ENCODE data around the gene KCND3. TPM values are rescaled to one million over a fixed set of nuclear protein-coding genes. Genes with fewer than 3 reads are reported as not detected.
A peak's percentile ranks its signal among the peaks of the same experiment; 100 is the strongest.

Gene KCND3
- total RNA-seq, 2 experiments from 2014 or later: not detected

DNA sequence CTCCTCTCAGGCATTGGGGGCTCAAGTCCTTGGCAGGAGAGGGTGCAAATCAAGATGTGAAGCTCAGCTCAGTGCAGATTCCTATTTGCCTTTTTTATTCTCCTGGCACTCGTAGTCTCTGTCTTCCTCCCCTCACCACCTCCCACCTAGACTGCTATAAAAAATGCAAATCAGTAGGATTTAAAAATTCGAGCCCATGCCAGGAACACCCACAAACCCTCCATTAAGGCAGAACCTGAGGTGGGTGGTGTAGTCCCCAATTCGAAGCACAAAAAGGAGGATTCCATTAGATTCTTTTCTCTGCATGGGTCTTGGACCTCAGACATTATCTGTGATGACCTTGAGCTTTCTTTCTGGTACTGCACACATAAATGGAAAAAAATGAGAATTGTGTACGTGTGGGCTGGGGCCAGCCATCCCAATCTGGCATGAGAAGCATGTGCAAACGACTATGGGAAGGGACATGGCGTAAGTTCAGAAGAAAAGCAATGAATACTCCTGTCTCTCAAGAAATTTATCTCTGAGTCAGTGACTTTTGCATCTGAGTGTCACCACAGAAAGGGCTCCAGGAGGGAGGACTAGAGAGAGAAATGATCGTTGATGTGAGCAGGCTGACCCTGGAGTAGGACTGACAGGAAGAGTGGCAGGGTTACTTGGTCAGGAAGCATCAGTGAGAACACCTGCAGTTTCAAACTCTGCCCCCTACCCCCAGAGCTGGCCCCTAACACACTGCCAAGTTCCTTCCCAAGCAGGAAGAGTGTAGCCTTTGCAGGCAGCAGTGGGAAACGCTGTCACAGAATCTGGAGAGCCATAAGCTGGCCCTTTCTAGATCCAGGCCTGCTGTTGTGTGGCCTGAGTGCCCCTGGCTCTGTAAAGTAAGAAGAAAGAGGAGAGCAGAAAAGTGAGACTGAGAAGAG, 252.0 kb downstream of the KCND3 start:
- no peaks in the 10 kb centered on the region for H3K9me3 Mint-ChIP-seq (ENCODE audit: low read depth)
- peaks cover 29% of the 10 kb centered on the region for H3K27me3 Mint-ChIP-seq
- no peak for ATAC-seq
- DNase-seq: no peak
- peaks cover 15% of the 10 kb centered on the region for H3K4me1 Mint-ChIP-seq
- ChIA-PET POLR2A (interaction anchor here (0.6 to 1.1 kb wide), 3 partner anchors 17 to 681 kb away, joined by 3 read pairs; no protein-coding TSS in a partner anchor), CTCF (interaction anchor here (0.6 to 6.4 kb wide), 11 partner anchors 8 to 300 kb away, joined by 3 to 39 read pairs (median 4); no protein-coding TSS in a partner anchor)
- intact Hi-C loops (cut with DNase I, micrococcal nuclease): loop anchor here (2.0 kb wide), 2 partner anchors 17 to 229 kb away; partner anchors contain the start of gene DDX20 (in 1 of the 2)
- no peaks in the 10 kb centered on the region for H3K36me3 Mint-ChIP-seq (ENCODE audit: low read depth)
- H3K27ac Mint-ChIP-seq: no peak overlapping the region
- peak overlapping the region; percentile 80 for H3K4me3 Mint-ChIP-seq

DNA sequence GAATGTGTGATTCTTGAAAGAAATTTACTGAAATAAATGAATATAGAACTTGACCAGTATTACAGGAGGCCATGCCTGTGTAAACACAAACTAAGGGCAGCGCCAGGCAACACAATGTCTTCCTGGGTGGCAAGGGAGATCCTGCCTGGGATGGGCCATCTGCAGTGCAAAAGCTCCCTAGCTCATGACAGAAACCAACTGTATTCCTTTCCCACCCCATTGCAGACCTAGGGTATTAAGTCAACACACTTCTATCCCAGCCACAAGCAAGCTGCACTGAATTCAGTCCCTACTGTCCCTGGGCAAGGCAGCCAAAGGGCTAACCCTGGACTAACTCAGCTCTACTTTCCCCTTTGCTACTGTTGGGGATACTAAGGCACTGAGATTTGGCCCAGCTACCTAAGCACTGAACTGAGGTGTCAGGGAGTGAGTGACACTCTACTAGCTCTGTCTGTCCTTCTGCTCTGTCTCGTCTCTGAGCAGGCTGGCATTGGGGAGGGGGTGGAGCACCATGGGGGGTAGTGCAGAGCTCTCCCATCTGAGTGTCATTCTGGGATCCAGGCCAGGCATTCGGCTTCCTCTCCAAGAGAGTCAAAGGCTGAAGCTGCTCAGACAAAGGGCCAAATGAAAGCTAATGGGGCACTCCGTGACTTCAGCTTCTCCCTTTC, 252.8 kb downstream of the KCND3 start:
- Mint-ChIP-seq H3K9me3 (ENCODE audit: low read depth) (no peaks in the 10 kb centered on the region), H3K27ac (no peak overlapping the region), H3K4me3 (no peak overlapping the region), H3K27me3 (peaks cover 29% of the 10 kb centered on the region), H3K36me3 (ENCODE audit: low read depth) (no peaks in the 10 kb centered on the region), H3K4me1 (peaks cover 15% of the 10 kb centered on the region)
- intact Hi-C loops (cut with DNase I, micrococcal nuclease): no loop called here
- CTCF ChIA-PET: interaction anchor here (0.9 to 6.4 kb wide), 10 partner anchors 8 to 299 kb away, joined by 4 to 39 read pairs (median 5); no protein-coding TSS in a partner anchor
- ATAC-seq (no peak), DNase-seq (no peak)
- POLR2A ChIA-PET: interaction anchor here (0.8 kb wide), 1 partner anchor 133 kb away, joined by 3 read pairs; no protein-coding TSS in a partner anchor

DNA sequence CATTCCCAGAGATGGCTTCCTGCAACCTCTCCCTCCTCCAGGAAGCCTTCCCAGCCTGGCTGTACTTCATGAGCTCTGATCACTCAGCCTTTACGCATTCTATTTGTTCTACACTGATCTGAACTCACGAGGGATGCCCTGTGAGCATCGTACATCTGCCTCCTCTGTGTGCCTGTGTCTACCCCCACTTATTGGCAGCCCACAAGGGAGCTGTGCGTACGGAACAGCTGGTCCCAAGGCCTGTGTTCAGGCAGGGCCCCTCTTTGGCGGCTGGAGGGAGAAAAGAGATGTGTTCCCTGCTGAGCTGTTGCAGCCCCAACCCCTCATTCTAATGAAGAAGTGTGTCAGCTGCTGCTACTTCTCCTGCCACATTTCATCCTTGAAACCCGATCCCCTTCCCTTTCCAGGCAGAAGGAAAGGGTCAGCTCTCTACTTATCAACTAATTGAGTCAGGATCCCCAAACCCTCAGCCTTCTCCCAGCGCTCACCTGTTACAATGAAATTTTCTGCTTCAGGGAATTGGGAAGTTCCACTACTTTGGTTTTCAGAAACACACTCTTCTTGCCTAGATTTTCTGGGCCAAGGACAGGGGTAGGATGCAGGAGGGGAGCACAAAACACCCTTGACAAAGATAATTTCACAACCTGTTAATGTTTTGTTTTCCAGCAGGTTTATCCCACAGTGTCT, 253.5 kb downstream of the KCND3 start:
- no peaks in the 10 kb centered on the region for H3K36me3 Mint-ChIP-seq (ENCODE audit: low read depth)
- H3K4me3 Mint-ChIP-seq: no peak overlapping the region
- no peak overlapping the region for H3K27ac Mint-ChIP-seq
- H3K27me3 Mint-ChIP-seq: peaks cover 23% of the 10 kb centered on the region
- intact Hi-C loops (cut with DNase I, micrococcal nuclease): no loop called here
- ATAC-seq (no peak), DNase-seq (no peak)
- CTCF ChIA-PET: interaction anchor here (0.8 to 6.4 kb wide), 9 partner anchors 8 to 298 kb away, joined by 3 to 39 read pairs (median 5); no protein-coding TSS in a partner anchor
- H3K4me1 Mint-ChIP-seq: peaks cover 15% of the 10 kb centered on the region
- POLR2A ChIA-PET: interaction anchor here (0.8 kb wide), 1 partner anchor 132 kb away, joined by 3 read pairs; no protein-coding TSS in a partner anchor
- H3K9me3 Mint-ChIP-seq (ENCODE audit: low read depth): no peaks in the 10 kb centered on the region

DNA sequence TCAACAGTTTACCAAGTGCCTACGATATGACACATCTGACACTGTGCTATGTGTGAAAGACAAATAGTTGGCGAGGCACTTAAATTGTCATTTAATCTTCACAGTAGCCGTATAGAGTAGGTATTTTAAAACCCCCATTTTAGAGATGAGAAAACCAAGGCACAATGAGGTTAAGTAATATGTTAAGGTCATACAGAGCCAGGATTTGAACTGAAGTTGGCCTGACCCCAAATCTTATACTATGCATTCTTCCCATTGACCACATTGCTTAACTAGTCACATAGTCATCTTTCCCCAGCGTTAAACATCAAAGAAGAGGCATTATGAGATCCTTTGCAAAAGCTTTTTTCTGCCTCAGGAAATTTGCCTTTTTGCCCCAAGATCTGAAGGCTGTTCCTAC, 254.1 kb downstream of the KCND3 start:
- ChIA-PET POLR2A (no interaction called here), CTCF (interaction anchor here (0.8 to 6.4 kb wide), 6 partner anchors 12 to 227 kb away, joined by 3 to 39 read pairs (median 5); no protein-coding TSS in a partner anchor)
- H3K27ac Mint-ChIP-seq: no peak overlapping the region
- H3K4me1 Mint-ChIP-seq: peaks cover 13% of the 10 kb centered on the region
- H3K36me3 Mint-ChIP-seq (ENCODE audit: low read depth): no peaks in the 10 kb centered on the region
- DNase-seq: no peak
- peaks cover 18% of the 10 kb centered on the region for H3K27me3 Mint-ChIP-seq
- no peak for ATAC-seq
- intact Hi-C loops (cut with DNase I, micrococcal nuclease): no loop called here
- no peak overlapping the region for H3K4me3 Mint-ChIP-seq
- H3K9me3 Mint-ChIP-seq (ENCODE audit: low read depth): no peaks in the 10 kb centered on the region

DNA sequence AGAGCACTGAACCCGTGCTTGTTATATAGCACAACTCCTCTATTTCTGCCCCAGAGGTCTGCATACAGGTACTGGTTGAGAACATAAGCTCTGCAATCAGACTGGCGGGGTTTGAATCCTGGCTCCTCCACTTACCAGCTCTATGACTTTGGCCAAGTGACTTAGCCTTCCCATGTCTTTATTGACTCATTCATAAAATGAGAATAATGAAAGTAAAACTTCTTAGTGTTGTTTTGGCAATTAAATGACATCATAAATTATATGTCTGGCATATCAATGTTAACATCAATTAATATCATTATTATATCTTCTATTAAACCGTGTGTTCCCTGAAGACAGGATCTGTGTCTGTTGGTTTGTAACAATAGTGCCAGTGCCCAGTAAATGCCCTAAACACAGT, 254.6 kb downstream of the KCND3 start:
- Mint-ChIP-seq H3K4me3 (no peak overlapping the region), H3K27me3 (peaks cover 16% of the 10 kb centered on the region), H3K36me3 (ENCODE audit: low read depth) (no peaks in the 10 kb centered on the region), H3K4me1 (peaks cover 12% of the 10 kb centered on the region), H3K9me3 (ENCODE audit: low read depth) (no peaks in the 10 kb centered on the region), H3K27ac (no peak overlapping the region)
- POLR2A ChIA-PET: no interaction called here
- no peak for DNase-seq
- intact Hi-C loops (cut with DNase I, micrococcal nuclease): no loop called here
- CTCF ChIA-PET: interaction anchor here (0.8 to 6.4 kb wide), 3 partner anchors 13 to 34 kb away, joined by 3 to 39 read pairs (median 17); no protein-coding TSS in a partner anchor
- no peak for ATAC-seq

DNA sequence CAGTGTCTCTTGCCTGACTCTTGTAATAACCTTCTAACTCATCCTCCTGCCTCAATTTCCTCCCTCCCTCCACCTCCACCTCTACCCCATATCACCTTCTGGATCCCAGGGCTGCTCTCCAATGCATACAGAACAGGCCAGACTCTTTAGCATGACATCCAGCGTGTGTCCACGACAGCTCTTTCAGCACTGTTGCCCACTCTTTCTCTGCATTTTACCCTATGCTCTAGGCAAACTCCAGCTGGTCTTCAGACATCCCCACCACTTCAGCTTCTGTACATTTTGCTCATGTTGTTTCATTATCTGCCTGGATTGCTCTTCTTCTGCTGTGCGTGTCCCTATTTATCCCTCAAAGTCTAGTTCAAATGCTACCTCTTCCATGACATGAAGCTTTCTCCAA, 255.0 kb downstream of the KCND3 start:
- ChIA-PET CTCF (interaction anchor here (0.7 to 6.4 kb wide), 4 partner anchors 13 to 35 kb away, joined by 3 to 39 read pairs (median 10); no protein-coding TSS in a partner anchor), POLR2A (no interaction called here)
- ATAC-seq (no peak), DNase-seq (no peak)
- Mint-ChIP-seq H3K36me3 (ENCODE audit: low read depth) (no peaks in the 10 kb centered on the region), H3K27me3 (peaks cover 15% of the 10 kb centered on the region), H3K4me3 (no peak overlapping the region), H3K9me3 (ENCODE audit: low read depth) (no peaks in the 10 kb centered on the region), H3K4me1 (peaks cover 10% of the 10 kb centered on the region), H3K27ac (no peak overlapping the region)
- intact Hi-C loops (cut with DNase I, micrococcal nuclease): no loop called here

DNA sequence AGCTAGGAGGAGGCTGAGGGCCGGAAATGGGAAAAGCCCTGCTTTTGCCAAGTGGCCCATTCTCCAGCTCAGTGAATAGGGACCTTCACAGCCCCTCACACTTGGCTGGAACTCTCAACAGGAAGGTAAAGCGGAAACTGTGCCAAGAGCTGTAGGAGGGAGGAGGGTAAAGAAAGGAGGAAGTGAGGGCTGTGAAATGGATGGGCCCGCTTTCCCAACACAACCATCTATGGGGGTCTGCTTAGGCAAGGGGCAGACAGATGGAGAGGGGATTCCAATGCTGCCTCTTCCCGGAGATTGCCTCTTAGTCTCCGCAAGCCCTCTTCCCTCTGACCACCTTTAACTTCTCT, 255.5 kb downstream of the KCND3 start:
- peaks cover 15% of the 10 kb centered on the region for H3K27me3 Mint-ChIP-seq
- DNase-seq: no peak
- no peaks in the 10 kb centered on the region for H3K36me3 Mint-ChIP-seq (ENCODE audit: low read depth)
- ATAC-seq: no peak
- intact Hi-C loops (cut with DNase I, micrococcal nuclease): no loop called here
- peaks cover 10% of the 10 kb centered on the region for H3K4me1 Mint-ChIP-seq
- no peaks in the 10 kb centered on the region for H3K9me3 Mint-ChIP-seq (ENCODE audit: low read depth)
- POLR2A ChIA-PET: no interaction called here
- H3K4me3 Mint-ChIP-seq: no peak overlapping the region
- no peak overlapping the region for H3K27ac Mint-ChIP-seq
- CTCF ChIA-PET: interaction anchor here (0.6 to 1.3 kb wide), 3 partner anchors 13 to 1744 kb away, joined by 3 to 4 read pairs (median 3); no protein-coding TSS in a partner anchor

DNA sequence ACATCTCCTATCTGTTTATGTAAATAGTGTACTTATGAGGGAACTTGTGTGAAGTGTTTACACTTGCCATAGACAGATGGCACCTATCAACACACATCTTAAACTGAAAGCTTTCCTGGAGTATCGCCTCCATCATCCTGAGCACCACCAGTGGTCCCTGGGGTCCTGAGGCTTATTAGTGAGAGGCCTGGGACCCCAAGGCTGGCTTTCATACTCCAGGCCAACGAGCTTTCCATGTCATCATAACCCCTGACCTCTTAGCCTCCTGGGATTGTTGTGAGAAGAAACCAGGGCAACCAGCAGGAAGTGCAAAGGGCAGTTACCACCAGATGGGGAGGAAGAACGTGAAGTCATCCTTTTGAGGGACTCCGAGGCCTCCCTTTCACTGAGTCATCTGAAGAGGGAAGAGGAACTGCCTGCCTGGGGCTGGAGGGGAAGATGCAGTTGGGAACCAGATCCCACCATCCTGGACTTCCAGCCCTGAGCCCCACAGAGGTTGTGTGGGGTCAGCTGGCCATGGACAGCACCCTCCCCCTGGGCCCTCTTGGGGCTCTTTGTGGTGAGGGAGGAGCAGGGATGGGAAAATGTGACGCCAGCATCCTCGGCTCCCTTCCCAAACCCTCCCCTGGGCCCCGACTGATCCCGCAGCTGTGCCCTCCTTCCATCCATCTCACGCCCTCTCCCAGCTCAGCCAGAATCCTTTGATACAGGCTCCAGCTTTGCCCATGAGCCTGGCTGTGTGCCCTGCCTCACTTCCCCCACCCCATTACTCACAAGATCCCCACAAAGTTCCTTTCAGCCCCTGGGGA, 256.1 kb downstream of the KCND3 start:
- no peak overlapping the region for H3K27ac Mint-ChIP-seq
- peak; percentile 39 for ATAC-seq
- H3K4me1 Mint-ChIP-seq: peaks cover 7% of the 10 kb centered on the region
- CTCF ChIA-PET: interaction anchor here (0.6 to 1.6 kb wide), 5 partner anchors 14 to 1744 kb away, joined by 3 to 5 read pairs (median 3); no protein-coding TSS in a partner anchor
- no peak for DNase-seq
- no peak overlapping the region for H3K4me3 Mint-ChIP-seq
- peaks cover 12% of the 10 kb centered on the region for H3K27me3 Mint-ChIP-seq
- no peaks in the 10 kb centered on the region for H3K9me3 Mint-ChIP-seq (ENCODE audit: low read depth)
- no peaks in the 10 kb centered on the region for H3K36me3 Mint-ChIP-seq (ENCODE audit: low read depth)
- intact Hi-C loops (cut with DNase I, micrococcal nuclease): no loop called here
- POLR2A ChIA-PET: no interaction called here

DNA sequence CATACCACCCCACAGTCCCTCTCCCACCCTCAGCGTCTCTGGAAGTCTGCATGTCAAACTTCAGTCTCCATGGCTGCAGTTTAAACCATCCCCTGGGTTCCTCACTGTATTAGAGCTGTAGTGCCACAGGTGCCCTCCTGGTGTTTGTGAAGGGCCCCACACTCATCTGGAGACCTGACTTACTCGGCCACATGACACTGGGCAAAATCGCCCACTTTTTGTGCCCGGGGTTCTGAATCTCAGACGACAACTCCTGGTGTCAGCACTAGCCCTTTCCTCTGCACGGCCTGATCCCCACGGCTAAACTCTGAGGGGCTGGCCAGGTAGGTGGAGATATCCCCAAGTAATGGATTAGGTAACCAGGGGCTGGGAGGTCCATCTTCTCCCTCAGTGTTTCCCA, 256.8 kb downstream of the KCND3 start:
- ChIA-PET CTCF (interaction anchor here (0.7 to 1.6 kb wide), 5 partner anchors 14 to 333 kb away, joined by 3 to 5 read pairs (median 3); no protein-coding TSS in a partner anchor), POLR2A (no interaction called here)
- Mint-ChIP-seq H3K27ac (no peak overlapping the region), H3K4me3 (no peak overlapping the region), H3K36me3 (ENCODE audit: low read depth) (no peaks in the 10 kb centered on the region), H3K9me3 (ENCODE audit: low read depth) (no peaks in the 10 kb centered on the region), H3K27me3 (peaks cover 8% of the 10 kb centered on the region), H3K4me1 (peaks cover 4% of the 10 kb centered on the region)
- DNase-seq: no peak
- no peak for ATAC-seq
- intact Hi-C loops (cut with DNase I, micrococcal nuclease): no loop called here

DNA sequence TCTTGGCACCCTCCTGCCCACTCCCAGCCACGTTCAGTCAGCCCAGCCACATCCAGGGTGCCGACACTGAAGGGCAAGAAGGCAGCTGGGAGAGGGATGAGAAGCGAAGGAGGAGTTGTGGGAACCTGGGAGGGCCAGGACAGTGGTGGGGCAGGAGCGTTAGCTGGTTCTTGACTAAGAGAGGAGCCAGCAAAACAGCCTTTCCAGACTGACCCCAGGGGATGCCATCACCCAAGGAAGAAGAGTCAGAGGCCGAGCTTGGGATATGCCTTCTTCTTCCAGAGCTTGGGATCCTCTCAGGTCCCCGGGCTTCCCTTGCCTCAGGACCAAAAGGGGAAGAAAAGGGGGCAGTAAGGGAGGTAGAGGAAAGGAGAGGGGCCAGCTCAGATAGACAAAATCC, 257.5 kb downstream of the KCND3 start:
- POLR2A ChIA-PET: no interaction called here
- CTCF ChIA-PET: interaction anchor here (0.7 to 1.6 kb wide), 8 partner anchors 15 to 973 kb away, joined by 3 to 5 read pairs (median 4); no protein-coding TSS in a partner anchor
- Mint-ChIP-seq H3K9me3 (ENCODE audit: low read depth) (no peaks in the 10 kb centered on the region), H3K27ac (no peak overlapping the region), H3K4me3 (no peak overlapping the region), H3K27me3 (peaks cover under 1% of the 10 kb centered on the region), H3K36me3 (ENCODE audit: low read depth) (no peaks in the 10 kb centered on the region), H3K4me1 (no peaks in the 10 kb centered on the region)
- DNase-seq (no peak), ATAC-seq (no peak)
- intact Hi-C loops (cut with DNase I, micrococcal nuclease): no loop called here
